Ovary (tissue), 9 donors: ENCODE results near the gene SLC51A. TPM values are rescaled to one million over a fixed set of nuclear protein-coding genes. Genes with fewer than 3 reads are reported as not detected.

Experiments
- DNase-seq, 5 donors: peaks; one replicate each; pipeline ENCODE4 v3.0.0-alpha.2; 2019 to 2020
- H3K27ac ChIP-seq, 2 donors: fragments of 200-600 bp; one replicate each; pipeline versions ENCODE4 v1.5.1 to v1.8.0; 2019 to 2022
- H3K27me3 ChIP-seq: fragments of 200-600 bp; one replicate; pipeline ENCODE4 v1.8.0; 2022
- H3K36me3 ChIP-seq: fragments of 200-600 bp; sonication (generic); one replicate; pipeline ENCODE4 v1.5.1; 2019
- H3K4me1 ChIP-seq: one replicate; pipeline ENCODE4 v1.8.1; 2013; ENCODE audit warnings: mild to moderate bottlenecking, moderate library complexity; ENCODE audit not compliant: insufficient read depth
- H3K4me3 ChIP-seq: fragments of 200-600 bp; sonication (generic); one replicate; pipeline ENCODE4 v1.5.1; 2017
- H3K9me3 ChIP-seq, 2 donors: fragments of 200-600 bp in 1 of 2; sonication (generic) in 1 of 2; one replicate each; pipeline versions ENCODE4 v1.5.1 to v1.8.1; 2013 to 2019; ENCODE audit warnings: mild to moderate bottlenecking in 1 of 2, moderate library complexity in 1 of 2
- CTCF ChIP-seq, 3 donors: fragments of 450-650 bp in 2 of 3; fragments of 200-600 bp in 1 of 3; IDR thresholded peaks; one replicate each; pipeline versions ENCODE4 v1.5.1 to v1.8.0; 2016 to 2022; ENCODE audit warnings: antibody characterized with exemption in 3 of 3, mild to moderate bottlenecking in 1 of 3
- EP300 ChIP-seq: sonication (generic); formaldehyde crosslinking; IDR thresholded peaks from one replicate; pipeline ENCODE4 v1.6.1; 2017; ENCODE audit warnings: antibody characterized with exemption
- POLR2A ChIP-seq: fragments of 450-650 bp; IDR thresholded peaks from one replicate; pipeline ENCODE4 v1.6.1; 2017; ENCODE audit warnings: antibody characterized with exemption, mild to moderate bottlenecking, moderate library complexity
- WGBS, 3 donors: extraction: QIAGEN DNeasy Blood & Tissue Kit in 1 of 3; methylation state at CpG; one replicate each; pipeline versions ENCODE4 v1.1.5 to v1.1.7; 2013 to 2017; 5-methylcytosine and 5-hydroxymethylcytosine counted together
- intact Hi-C, 4 donors: fragments of 100-400 bp; cut with DNase I; formaldehyde crosslinking; loops; one replicate each; pipeline versions ENCODE4 v1.11.0 to v1.15.1; 2022 to 2023
- polyA plus RNA-seq, 2 donors: library from polyadenylated mRNA; stranded (reverse); fragments of 200-250 nt in 1 of 2; fragments of 350-450 nt in 1 of 2; fragmentation: Illumina TruSeq in 1 of 2; extraction: RNeasy Lipid Tissue Mini Kit (QIAGEN cat#74804) in 1 of 2; gene quantifications; one replicate each; pipeline ENCODE4 v1.2.3, GENCODE V29; 2013 to 2014
- total RNA-seq, 7 donors: library from RNA; depleted of rRNA in 2 of 7; stranded (reverse); fragments of >200 nt in 2 of 7; fragmentation: NEBNext Ultra II Directional in 3 of 7; extraction: Animal tissue kit (Norgen Biotek cat#: 25700) in 3 of 7; gene quantifications; one replicate each; pipeline versions ENCODE4 v1.1.0 to v1.2.4, GENCODE V29; 2016 to 2023
- donor health status: DM: no; HTN: no; CAD: no; lungs with moderate emphysema.
- donor health status: DM: no; HTN: no; CAD: no.
- donor health status: Bipolar disorder and iron deficiency.
- donor health status: DM: yes; HTN: yes; CAD: no.
- donor health status: DM: no; HTN: no; CAD: no.
- donor health status: DM: yes; HTN: yes; CAD: no.

The SLC51A gene
- total and polyA plus RNA-seq, 9 donors = 2.6 to 14.2 (median 9.0) TPM

- Histone ChIP-seq H3K9me3 (no peaks in the 10 kb centered on the region), H3K4me3 (no peak overlapping the region), H3K27ac (no peak overlapping the region), H3K27me3 (no peaks in the 10 kb centered on the region), H3K4me1 (peaks cover 7% of the 10 kb centered on the region), H3K36me3 (no peaks in the 10 kb centered on the region)
- DNase-seq = no peak
- WGBS, 3 donors = 94 to 96% (median 95%) methylated on average over 14 of the region's 14 CpGs
- intact Hi-C loops = loop anchor here (2.0 to 5.0 kb wide), 2 partner anchors 123 kb away; no protein-coding TSS in a partner anchor
- no peak for TF ChIP-seq CTCF (IDR thresholded peaks at IDR 0.05)
- TF ChIP-seq POLR2A = no peak
- TF ChIP-seq EP300 = no peak
Observed at GRCh38 chr3:196195664-196196265, 20.6 kb upstream of the SLC51A start.

- WGBS, 3 donors = 81 to 85% (median 82%) methylated on average over 17 of the region's 17 CpGs
- Histone ChIP-seq H3K4me1 (peaks cover 7% of the 10 kb centered on the region), H3K27ac (no peak overlapping the region), H3K4me3 (no peak overlapping the region), H3K9me3 (no peaks in the 10 kb centered on the region), H3K36me3 (no peaks in the 10 kb centered on the region), H3K27me3 (no peaks in the 10 kb centered on the region)
- no peak for DNase-seq
- TF ChIP-seq EP300 (no peak), CTCF (IDR thresholded peaks at IDR 0.05) (no peak), POLR2A (no peak)
- intact Hi-C loops = loop anchor here (2.0 to 5.0 kb wide), 2 partner anchors 125 kb away; no protein-coding TSS in a partner anchor
Observed at GRCh38 chr3:196197524-196197923, 18.8 kb upstream of the SLC51A start.

GRCh38 chr3:196198081-196198675, 18.2 kb upstream of the SLC51A start:
- peaks cover 7% of the 10 kb centered on the region for H3K4me1 ChIP-seq
- intact Hi-C loops = loop anchor here in 1 of 4 donors (5.0 kb wide), 1 partner anchor 126 kb away; no protein-coding TSS in a partner anchor
- no peak for TF ChIP-seq CTCF (IDR thresholded peaks at IDR 0.05)
- TF ChIP-seq EP300 = no peak
- TF ChIP-seq POLR2A = no peak
- H3K27ac ChIP-seq = peak overlapping the region in 1 of 2 donors; percentile 33
- DNase-seq = no peak
- no peaks in the 10 kb centered on the region for H3K27me3 ChIP-seq
- 79 to 85% (median 82%) methylated on average over 15 of the region's 15 CpGs for WGBS, 3 donors
- no peaks in the 10 kb centered on the region for H3K9me3 ChIP-seq
- H3K36me3 ChIP-seq = no peaks in the 10 kb centered on the region
- H3K4me3 ChIP-seq = no peak overlapping the region

GRCh38 chr3:196198771-196199753, 17.3 kb upstream of the SLC51A start:
- intact Hi-C loops = loop anchor here in 1 of 4 donors (5.0 kb wide), 1 partner anchor 127 kb away; no protein-coding TSS in a partner anchor
- WGBS, 3 donors = 67 to 77% (median 72%) methylated on average over 18 to 19 of the region's 19 CpGs
- no peak for TF ChIP-seq POLR2A
- TF ChIP-seq CTCF (IDR thresholded peaks at IDR 0.05) = no peak
- no peak for TF ChIP-seq EP300

More at GRCh38 chr3:196198771-196199753, 17.3 kb upstream of the SLC51A start:
- H3K27ac ChIP-seq = peak overlapping the region in 1 of 2 donors; percentile 45
- H3K4me3 ChIP-seq = no peak overlapping the region
- H3K9me3 ChIP-seq = no peaks in the 10 kb centered on the region
- H3K27me3 ChIP-seq = no peaks in the 10 kb centered on the region
- H3K36me3 ChIP-seq = no peaks in the 10 kb centered on the region
- peaks cover 4% of the 10 kb centered on the region for H3K4me1 ChIP-seq
- peak in 2 of 5 donors; percentile 52 to 60 for DNase-seq
